ENCODE data around the gene TTBK2. TPM values are rescaled to one million over a fixed set of nuclear protein-coding genes. Genes with fewer than 3 reads are reported as not detected.

Gene TTBK2
- total and polyA plus RNA-seq, 8 donors, result 12.4 to 15.8 (median 13.8) TPM

GRCh38 chr15:42729409-42729808, 191.2 kb downstream of the TTBK2 start:
- DNase-seq (peak in 1 of 4 donors; percentile 54), ATAC-seq (no peak)
- Histone ChIP-seq H3K9me3 (no peaks in the 10 kb centered on the region), H3K27ac (no peak overlapping the region), H3K27me3 (no peaks in the 10 kb centered on the region), H3K36me3 (peaks cover 0 to 100% of the 10 kb centered on the region in 2 donors), H3K4me3 (no peak overlapping the region), H3K4me1 (peaks cover 0 to 3% of the 10 kb centered on the region in 2 donors)
- TF ChIP-seq, protein P1, sequence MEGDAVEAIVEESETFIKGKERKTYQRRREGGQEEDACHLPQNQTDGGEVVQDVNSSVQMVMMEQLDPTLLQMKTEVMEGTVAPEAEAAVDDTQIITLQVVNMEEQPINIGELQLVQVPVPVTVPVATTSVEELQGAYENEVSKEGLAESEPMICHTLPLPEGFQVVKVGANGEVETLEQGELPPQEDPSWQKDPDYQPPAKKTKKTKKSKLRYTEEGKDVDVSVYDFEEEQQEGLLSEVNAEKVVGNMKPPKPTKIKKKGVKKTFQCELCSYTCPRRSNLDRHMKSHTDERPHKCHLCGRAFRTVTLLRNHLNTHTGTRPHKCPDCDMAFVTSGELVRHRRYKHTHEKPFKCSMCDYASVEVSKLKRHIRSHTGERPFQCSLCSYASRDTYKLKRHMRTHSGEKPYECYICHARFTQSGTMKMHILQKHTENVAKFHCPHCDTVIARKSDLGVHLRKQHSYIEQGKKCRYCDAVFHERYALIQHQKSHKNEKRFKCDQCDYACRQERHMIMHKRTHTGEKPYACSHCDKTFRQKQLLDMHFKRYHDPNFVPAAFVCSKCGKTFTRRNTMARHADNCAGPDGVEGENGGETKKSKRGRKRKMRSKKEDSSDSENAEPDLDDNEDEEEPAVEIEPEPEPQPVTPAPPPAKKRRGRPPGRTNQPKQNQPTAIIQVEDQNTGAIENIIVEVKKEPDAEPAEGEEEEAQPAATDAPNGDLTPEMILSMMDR (IDR thresholded peaks at IDR 0.05), result no peak
- intact Hi-C loops (cut with DNase I), result no loop called here

DNA sequence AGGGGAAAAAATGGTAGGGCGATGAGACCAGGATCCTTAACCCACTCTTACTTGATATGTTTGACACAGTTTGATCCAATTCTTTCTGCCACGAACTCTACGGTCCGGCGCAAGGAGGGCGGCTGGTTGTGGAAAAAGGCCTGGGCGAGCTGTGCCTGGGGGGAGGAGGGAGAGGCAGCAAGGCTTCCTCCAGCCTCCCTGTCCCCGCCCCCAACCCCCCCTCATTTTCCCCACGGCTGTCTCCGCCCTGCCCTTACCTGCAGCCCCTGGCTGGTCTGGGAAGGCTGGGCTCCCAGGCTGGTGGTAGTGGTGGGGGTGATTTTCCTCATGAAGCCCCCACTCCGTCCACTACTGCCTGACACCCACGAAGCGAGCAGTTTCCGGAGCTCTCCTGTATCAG, 191.6 kb downstream of the TTBK2 start:
- DNase-seq, result no peak
- Histone ChIP-seq H3K4me3 (no peak overlapping the region), H3K4me1 (peaks cover 0 to 3% of the 10 kb centered on the region in 2 donors), H3K27ac (no peak overlapping the region), H3K36me3 (peaks cover 0 to 100% of the 10 kb centered on the region in 2 donors), H3K27me3 (no peaks in the 10 kb centered on the region), H3K9me3 (no peaks in the 10 kb centered on the region)
- TF ChIP-seq, protein P1 (IDR thresholded peaks at IDR 0.05), result no peak
- ATAC-seq, result no peak
- intact Hi-C loops (cut with DNase I), result no loop called here

GRCh38 chr15:42728560-42728959, 192.0 kb downstream of the TTBK2 start:
- Histone ChIP-seq H3K4me3 (no peak overlapping the region), H3K9me3 (no peaks in the 10 kb centered on the region), H3K4me1 (peaks cover 0 to 3% of the 10 kb centered on the region in 2 donors), H3K36me3 (peaks cover 0 to 100% of the 10 kb centered on the region in 2 donors), H3K27ac (no peak overlapping the region), H3K27me3 (no peaks in the 10 kb centered on the region)
- DNase-seq (no peak), ATAC-seq (no peak)
- intact Hi-C loops (cut with DNase I), result no loop called here
- TF ChIP-seq, protein P1 (IDR thresholded peaks at IDR 0.05), result no peak

- H3K4me1 ChIP-seq, result peaks cover 0 to 3% of the 10 kb centered on the region in 2 donors
- H3K9me3 ChIP-seq, result no peaks in the 10 kb centered on the region
- intact Hi-C loops (cut with DNase I), result no loop called here
- peaks cover 0 to 100% of the 10 kb centered on the region in 2 donors for H3K36me3 ChIP-seq
- H3K27me3 ChIP-seq, result no peaks in the 10 kb centered on the region
- ATAC-seq, result peak; percentile 86
- TF ChIP-seq, protein P1 (IDR thresholded peaks at IDR 0.05), result no peak
- no peak overlapping the region for H3K27ac ChIP-seq
- no peak overlapping the region for H3K4me3 ChIP-seq
- peak in 3 of 4 donors; percentile 46 to 86 (median 71) for DNase-seq
These were observed 192.7 kb downstream of the TTBK2 start for GRCh38 chr15:42727750-42728381.

DNA sequence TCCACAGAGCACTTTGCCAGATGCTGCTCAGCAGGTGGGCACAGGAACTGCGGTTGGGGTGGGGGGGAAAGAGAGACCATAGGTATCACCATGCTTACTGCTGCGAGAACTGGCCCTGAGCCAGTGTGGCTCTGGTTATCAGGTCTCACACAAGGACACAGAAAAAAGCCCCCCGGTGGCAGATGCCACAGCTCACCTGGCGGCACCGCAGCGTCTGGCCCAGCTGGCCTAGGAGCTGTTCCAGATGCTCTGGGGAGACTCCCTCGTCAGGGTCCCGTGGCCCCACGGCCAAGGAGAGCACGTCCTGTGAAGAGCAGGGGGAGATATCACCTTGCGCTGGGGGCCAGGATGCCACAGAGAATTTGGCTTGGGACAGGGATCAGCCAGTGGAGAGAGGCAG, 194.5 kb downstream of the TTBK2 start:
- no peak overlapping the region for H3K4me3 ChIP-seq
- H3K36me3 ChIP-seq, result peaks cover 0 to 100% of the 10 kb centered on the region in 2 donors
- peaks cover 0 to 3% of the 10 kb centered on the region in 2 donors for H3K4me1 ChIP-seq
- no peaks in the 10 kb centered on the region for H3K27me3 ChIP-seq
- DNase-seq, result no peak
- H3K27ac ChIP-seq, result no peak overlapping the region
- H3K9me3 ChIP-seq, result no peaks in the 10 kb centered on the region
- no peak for ATAC-seq
- TF ChIP-seq, protein P1 (IDR thresholded peaks at IDR 0.05), result no peak
- intact Hi-C loops (cut with DNase I), result no loop called here

Measured in left lung (tissue), 10 donors.